ENCODE measurements around the gene APOM.

DNA sequence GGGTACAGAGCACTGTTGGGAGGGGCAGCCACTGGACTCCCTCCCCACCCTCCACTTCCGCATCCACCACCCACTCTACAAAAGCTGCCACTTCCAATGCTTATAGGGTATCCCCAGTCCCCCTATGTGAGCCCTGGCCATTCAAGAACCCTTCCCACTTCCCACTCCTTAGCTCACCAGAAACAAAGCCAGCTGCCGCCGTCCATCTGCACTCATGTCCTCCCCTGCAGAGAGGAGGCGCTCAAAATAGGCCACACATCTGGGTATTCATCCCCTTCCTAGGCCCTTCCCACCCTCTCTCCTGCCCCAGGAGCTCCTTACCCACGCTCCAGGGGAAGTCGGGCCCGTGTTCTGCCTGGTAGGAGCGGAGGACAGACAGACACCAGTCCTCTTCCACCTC lies 31.6 kb downstream of the APOM start:
- TF ChIP-seq, protein P1, sequence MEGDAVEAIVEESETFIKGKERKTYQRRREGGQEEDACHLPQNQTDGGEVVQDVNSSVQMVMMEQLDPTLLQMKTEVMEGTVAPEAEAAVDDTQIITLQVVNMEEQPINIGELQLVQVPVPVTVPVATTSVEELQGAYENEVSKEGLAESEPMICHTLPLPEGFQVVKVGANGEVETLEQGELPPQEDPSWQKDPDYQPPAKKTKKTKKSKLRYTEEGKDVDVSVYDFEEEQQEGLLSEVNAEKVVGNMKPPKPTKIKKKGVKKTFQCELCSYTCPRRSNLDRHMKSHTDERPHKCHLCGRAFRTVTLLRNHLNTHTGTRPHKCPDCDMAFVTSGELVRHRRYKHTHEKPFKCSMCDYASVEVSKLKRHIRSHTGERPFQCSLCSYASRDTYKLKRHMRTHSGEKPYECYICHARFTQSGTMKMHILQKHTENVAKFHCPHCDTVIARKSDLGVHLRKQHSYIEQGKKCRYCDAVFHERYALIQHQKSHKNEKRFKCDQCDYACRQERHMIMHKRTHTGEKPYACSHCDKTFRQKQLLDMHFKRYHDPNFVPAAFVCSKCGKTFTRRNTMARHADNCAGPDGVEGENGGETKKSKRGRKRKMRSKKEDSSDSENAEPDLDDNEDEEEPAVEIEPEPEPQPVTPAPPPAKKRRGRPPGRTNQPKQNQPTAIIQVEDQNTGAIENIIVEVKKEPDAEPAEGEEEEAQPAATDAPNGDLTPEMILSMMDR (conservative IDR thresholded peaks at IDR 0.05): no peak
- no peak for TF ChIP-seq ZFX (IDR thresholded peaks at IDR 0.05)

All from C4-2B (cell line).